Calu3 (cell line): ENCODE results near the gene ST3GAL4. TPM values are rescaled to one million over a fixed set of nuclear protein-coding genes. Genes with fewer than 3 reads are reported as not detected.

ENCODE experiments used
- BruUV-seq: library from RNA; stranded (reverse); fragments of 400-500 nt; replicated peaks from 2 replicates; lab custom pipeline; 2021; lab: Mats Ljungman, UMichigan
- CTCF ChIA-PET: fragments of 300-600 bp; sonication (Branson Sonifier 250); formaldehyde crosslinking; loops from one replicate; lab custom pipeline; 2022; ENCODE audit warnings: antibody characterized with exemption; lab: Charles Lee
- DNase-seq: peaks from one replicate; pipeline ENCODE4 v3.0.0; 2022
- H3K27ac Mint-ChIP-seq: one replicate; pipeline ENCODE4 v1.8.0; 2022; ENCODE audit warnings: mixed read lengths; ENCODE audit not compliant: unreplicated experiment
- H3K27me3 Mint-ChIP-seq: one replicate; pipeline ENCODE4 v1.8.0; 2022; ENCODE audit warnings: mixed read lengths; ENCODE audit not compliant: unreplicated experiment
- H3K36me3 Mint-ChIP-seq: one replicate; pipeline ENCODE4 v1.8.0; 2022; ENCODE audit warnings: mild to moderate bottlenecking, moderate library complexity, mixed read lengths; ENCODE audit not compliant: insufficient read depth, unreplicated experiment
- H3K4me1 Mint-ChIP-seq: one replicate; pipeline ENCODE4 v1.8.0; 2022; ENCODE audit warnings: mild to moderate bottlenecking, low read depth, mixed read lengths; ENCODE audit not compliant: unreplicated experiment
- H3K4me3 Mint-ChIP-seq: one replicate; pipeline ENCODE4 v1.8.0; 2022; ENCODE audit warnings: mild to moderate bottlenecking, low read depth, moderate library complexity, mixed read lengths; ENCODE audit not compliant: unreplicated experiment
- H3K9me3 Mint-ChIP-seq: one replicate; pipeline ENCODE4 v1.8.0; 2022; ENCODE audit warnings: low read depth, mixed read lengths; ENCODE audit not compliant: unreplicated experiment
- intact Hi-C: fragments of 100-400 bp; cut with micrococcal nuclease; formaldehyde crosslinking; loops from one replicate; pipeline ENCODE4 v1.10.0; 2022; ENCODE audit not compliant: unreplicated experiment
- total RNA-seq: library from RNA; stranded (reverse); gene quantifications from 2 replicates; pipeline ENCODE4 v1.2.3, GENCODE V29; 2022
- TF ChIP-seq, protein P1 (sequence below): fragments of 200-600 bp; IDR thresholded peaks from one replicate; pipeline ENCODE4 v1.8.0; 2022; ENCODE audit warnings: antibody characterized with exemption; ENCODE audit not compliant: unreplicated experiment

Gene ST3GAL4
- total RNA-seq, 1 experiment from 2014 or later: 27.9 TPM

DNA sequence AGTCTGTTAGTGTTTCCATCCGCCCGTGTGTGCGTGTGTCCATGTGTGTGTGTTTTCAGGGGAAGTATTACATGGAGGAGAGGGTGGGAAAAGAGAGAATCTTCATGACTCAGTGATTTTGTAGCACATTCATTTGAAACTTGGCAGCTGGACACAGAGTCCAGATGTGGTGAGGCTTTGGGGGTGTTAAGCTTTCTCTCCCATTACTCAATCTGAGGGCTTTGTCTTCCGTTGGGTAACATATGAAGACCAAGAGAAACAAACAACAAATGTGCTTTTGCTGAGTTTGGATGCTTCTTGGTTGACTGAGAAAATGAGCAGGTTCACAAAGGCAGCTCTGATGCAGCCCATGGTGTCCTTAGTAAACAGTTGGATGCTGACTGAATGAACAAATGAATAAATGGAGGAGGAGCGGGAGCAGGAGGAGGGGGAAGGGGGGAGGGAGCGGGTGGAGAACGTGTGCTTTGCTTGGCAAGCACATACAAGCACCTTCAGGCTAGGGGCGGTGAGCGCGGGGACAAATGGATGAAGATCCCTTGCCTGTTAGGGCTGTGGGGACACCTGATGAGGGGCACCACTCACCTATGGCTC, 104.3 kb downstream of the ST3GAL4 start:
- intact Hi-C loops: no loop called here
- peaks cover 44% of the 10 kb centered on the region for H3K27me3 Mint-ChIP-seq
- CTCF ChIA-PET: no interaction called here

DNA sequence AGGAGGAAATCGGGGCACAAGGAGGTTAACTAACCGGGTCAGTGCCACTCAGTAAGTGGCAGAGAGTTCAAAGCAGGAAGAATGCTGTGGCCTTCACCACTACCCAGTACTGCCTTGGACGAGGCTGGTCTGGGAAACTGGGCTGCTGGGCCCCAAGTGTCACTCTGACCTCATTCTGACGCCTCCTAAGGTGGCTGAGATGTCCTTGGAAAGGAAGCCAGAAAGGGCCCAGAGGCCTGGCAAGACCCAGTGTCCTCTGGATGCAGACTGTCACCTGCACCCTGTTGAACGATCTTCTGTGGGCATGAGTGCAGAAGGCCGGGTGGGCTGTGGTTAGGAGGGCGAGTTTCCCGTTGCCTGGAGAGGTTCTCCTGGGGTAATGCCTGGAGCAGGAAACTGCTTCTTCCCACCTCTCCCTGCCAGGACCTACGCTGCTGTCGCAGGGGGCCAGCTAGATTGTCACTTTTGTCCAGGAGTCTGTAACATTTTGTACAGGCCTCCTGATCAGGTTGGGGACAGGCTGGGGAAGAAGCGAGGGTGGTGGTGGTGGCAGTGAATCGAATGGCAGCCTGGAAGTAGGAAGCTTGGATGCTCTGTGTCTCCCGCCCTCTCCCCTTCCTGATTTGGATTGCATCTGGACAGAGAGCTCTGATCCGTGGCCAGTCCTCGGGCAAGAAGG, 105.1 kb downstream of the ST3GAL4 start:
- peaks cover 48% of the 10 kb centered on the region for H3K27me3 Mint-ChIP-seq
- H3K36me3 Mint-ChIP-seq: no peaks in the 10 kb centered on the region
- no peaks in the 10 kb centered on the region for H3K4me1 Mint-ChIP-seq
- no TSS peak for BruUV-seq
- DNase-seq: no peak
- intact Hi-C loops: no loop called here
- CTCF ChIA-PET: no interaction called here
- no peak overlapping the region for H3K27ac Mint-ChIP-seq
- H3K4me3 Mint-ChIP-seq: no peak overlapping the region
- peaks cover 2% of the 10 kb centered on the region for H3K9me3 Mint-ChIP-seq
- TF ChIP-seq, protein P1, sequence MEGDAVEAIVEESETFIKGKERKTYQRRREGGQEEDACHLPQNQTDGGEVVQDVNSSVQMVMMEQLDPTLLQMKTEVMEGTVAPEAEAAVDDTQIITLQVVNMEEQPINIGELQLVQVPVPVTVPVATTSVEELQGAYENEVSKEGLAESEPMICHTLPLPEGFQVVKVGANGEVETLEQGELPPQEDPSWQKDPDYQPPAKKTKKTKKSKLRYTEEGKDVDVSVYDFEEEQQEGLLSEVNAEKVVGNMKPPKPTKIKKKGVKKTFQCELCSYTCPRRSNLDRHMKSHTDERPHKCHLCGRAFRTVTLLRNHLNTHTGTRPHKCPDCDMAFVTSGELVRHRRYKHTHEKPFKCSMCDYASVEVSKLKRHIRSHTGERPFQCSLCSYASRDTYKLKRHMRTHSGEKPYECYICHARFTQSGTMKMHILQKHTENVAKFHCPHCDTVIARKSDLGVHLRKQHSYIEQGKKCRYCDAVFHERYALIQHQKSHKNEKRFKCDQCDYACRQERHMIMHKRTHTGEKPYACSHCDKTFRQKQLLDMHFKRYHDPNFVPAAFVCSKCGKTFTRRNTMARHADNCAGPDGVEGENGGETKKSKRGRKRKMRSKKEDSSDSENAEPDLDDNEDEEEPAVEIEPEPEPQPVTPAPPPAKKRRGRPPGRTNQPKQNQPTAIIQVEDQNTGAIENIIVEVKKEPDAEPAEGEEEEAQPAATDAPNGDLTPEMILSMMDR: no peak

More for the DNA sequence above, 104.3 kb downstream of the ST3GAL4 start:
- Mint-ChIP-seq H3K4me3 (no peak overlapping the region), H3K36me3 (no peaks in the 10 kb centered on the region), H3K4me1 (no peaks in the 10 kb centered on the region), H3K9me3 (peaks cover 2% of the 10 kb centered on the region), H3K27ac (no peak overlapping the region)
- TF ChIP-seq, protein P1: no peak
- BruUV-seq: no TSS peak
- no peak for DNase-seq

DNA sequence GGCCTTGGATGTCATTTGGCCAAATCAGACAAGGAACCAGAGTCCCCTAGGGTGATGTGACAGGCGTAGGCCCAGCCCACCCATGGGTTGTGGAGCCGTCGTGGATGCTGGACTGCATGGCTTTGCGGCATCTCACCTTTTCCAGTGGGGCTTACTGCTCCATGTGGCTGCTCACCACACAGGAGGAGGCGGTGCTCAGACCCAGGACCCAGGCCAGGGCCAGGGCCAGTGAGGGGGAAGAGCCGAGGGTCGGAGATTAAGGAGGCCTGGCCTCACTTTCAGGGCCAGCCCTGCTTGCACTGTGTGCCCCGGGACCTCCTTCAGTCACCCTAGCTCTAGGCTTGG, 105.6 kb downstream of the ST3GAL4 start:
- intact Hi-C loops: no loop called here
- Mint-ChIP-seq H3K36me3 (no peaks in the 10 kb centered on the region), H3K27ac (no peak overlapping the region), H3K9me3 (peaks cover 2% of the 10 kb centered on the region), H3K4me3 (no peak overlapping the region), H3K27me3 (peaks cover 53% of the 10 kb centered on the region), H3K4me1 (no peaks in the 10 kb centered on the region)
- BruUV-seq: no TSS peak
- DNase-seq: no peak
- CTCF ChIA-PET: no interaction called here
- TF ChIP-seq, protein P1: no peak

DNA sequence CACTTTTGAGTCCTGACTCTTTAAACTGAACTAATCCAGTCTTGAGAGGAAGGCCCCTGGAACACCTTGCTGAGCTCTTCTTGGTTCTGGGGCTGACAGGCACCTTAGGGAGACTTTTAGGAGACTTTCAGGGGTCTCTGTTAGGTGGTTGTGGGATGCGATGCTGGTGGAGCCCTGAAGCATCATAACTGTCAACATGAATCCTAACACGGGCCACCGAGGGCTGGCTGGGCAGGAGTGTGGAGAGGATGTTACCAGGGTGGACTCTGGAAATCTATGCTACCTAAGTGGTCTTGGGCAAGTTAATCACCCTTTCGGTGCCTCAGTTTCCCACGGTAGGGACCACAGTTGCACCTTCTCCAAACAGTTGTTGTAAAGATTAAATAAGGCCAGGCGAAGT, 106.5 kb downstream of the ST3GAL4 start:
- no peak for DNase-seq
- BruUV-seq: no TSS peak
- CTCF ChIA-PET: no interaction called here
- H3K4me1 Mint-ChIP-seq: no peaks in the 10 kb centered on the region
- H3K9me3 Mint-ChIP-seq: peaks cover 2% of the 10 kb centered on the region
- intact Hi-C loops: no loop called here
- no peaks in the 10 kb centered on the region for H3K36me3 Mint-ChIP-seq
- H3K27ac Mint-ChIP-seq: no peak overlapping the region
- peaks cover 63% of the 10 kb centered on the region for H3K27me3 Mint-ChIP-seq
- no peak overlapping the region for H3K4me3 Mint-ChIP-seq
- TF ChIP-seq, protein P1: no peak
